BLaER1 treated with 17β-estradiol and CSF1 and Interleukin-3, amounts not matched to agents 10 nM and 100 nM (cell line): ENCODE measurements around the gene ALDH1B1.

ENCODE experiments used
- H3K27ac ChIP-seq, 11 experiments: shearing (Covaris generic); formaldehyde crosslinking; 2 replicates each; pipeline ENCODE4 v1.8.1; 2022
- H3K27me3 ChIP-seq, 11 experiments: shearing (Covaris generic); formaldehyde crosslinking; 2 replicates each; pipeline ENCODE4 v1.8.1; 2022
- H3K36me3 ChIP-seq, 11 experiments: shearing (Covaris generic); formaldehyde crosslinking; 2 replicates each; pipeline ENCODE4 v1.8.1; 2022
- H3K4me1 ChIP-seq, 10 experiments: shearing (Covaris generic); formaldehyde crosslinking; 2 replicates each; pipeline ENCODE4 v1.8.1; 2022
- H3K4me2 ChIP-seq, 11 experiments: shearing (Covaris generic); formaldehyde crosslinking; 2 replicates each; pipeline ENCODE4 v1.8.1; 2022
- H3K4me3 ChIP-seq, 10 experiments: shearing (Covaris generic); formaldehyde crosslinking; 2 replicates each; pipeline ENCODE4 v1.8.1; 2022
- H3K9ac ChIP-seq, 11 experiments: shearing (Covaris generic); formaldehyde crosslinking; 2 replicates each; pipeline ENCODE4 v1.8.1; 2022
- H3K9me3 ChIP-seq, 11 experiments: shearing (Covaris generic); formaldehyde crosslinking; replicated peaks in 1 of 11; 2 replicates each; pipeline ENCODE4 v1.8.1; 2022
- H4K20me1 ChIP-seq, 11 experiments: shearing (Covaris generic); formaldehyde crosslinking; 2 replicates each; pipeline ENCODE4 v1.8.1; 2022
- Cebpa-rat ChIP-seq, 11 experiments: shearing (Covaris generic); IDR thresholded peaks; 2 replicates each; pipeline ENCODE4 v1.8.1; 2022

Gene ALDH1B1

GRCh38 chr9:38416461-38416860 is 24.0 kb downstream of the ALDH1B1 start:
- Histone ChIP-seq H3K4me2 (no peak overlapping the region), H4K20me1 (no peaks in the 10 kb centered on the region; a peak in 1 of 22 replicates), H3K4me3 (no peak overlapping the region), H3K9me3 (no peaks in the 10 kb centered on the region), H3K27ac (no peak overlapping the region), H3K36me3 (no peaks in the 10 kb centered on the region), H3K4me1 (no peaks in the 10 kb centered on the region), H3K9ac (no peak overlapping the region), H3K27me3 (peaks cover 0 to 8% (median 5%) of the 10 kb centered on the region in 11 experiments; a peak in 19 of 22 replicates)
- no peak for TF ChIP-seq Cebpa-rat (IDR thresholded peaks at IDR 0.05)

DNA sequence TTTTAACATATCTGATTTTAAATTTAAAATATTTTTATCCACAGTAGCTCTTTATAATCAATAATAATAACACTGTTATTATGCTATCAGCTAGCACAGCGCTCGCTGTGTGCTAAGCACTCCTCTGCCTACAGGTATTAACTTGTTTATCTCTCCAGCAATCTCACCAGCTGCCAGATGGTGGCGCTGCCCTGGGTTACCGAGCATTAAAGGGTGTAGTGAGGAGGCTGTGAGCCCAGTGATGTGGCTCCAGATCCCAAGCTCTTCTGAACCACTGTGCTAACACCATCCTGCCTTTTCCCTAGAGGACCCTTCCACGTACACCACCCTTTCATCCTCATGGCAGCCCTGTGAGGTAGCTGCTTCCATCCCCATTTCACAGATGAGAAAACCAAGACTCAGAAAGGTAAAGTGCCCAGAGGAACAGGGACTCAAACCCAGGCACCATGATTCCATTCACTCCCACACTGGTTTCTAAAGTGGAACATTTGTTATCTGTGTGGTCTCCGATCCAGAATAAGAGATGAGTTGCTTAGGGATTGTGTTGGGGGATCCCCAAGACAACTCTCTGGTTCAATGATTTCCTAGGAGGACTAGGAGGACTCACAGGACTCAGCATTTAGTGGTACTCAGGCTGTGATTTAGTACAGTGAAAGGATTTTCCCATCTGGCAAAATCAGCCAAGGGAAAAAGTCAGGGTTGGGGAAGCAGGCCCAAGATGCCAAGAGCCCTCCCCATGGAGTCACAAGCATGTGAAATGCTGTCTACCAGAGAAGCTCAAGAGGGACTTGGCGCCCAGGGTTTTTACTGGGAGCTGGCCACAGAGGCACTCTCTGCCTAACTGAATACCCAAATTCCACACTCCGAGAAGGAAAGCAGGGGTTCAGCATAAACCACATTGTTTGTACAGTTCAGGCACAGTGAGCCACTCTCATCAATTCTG is 24.8 kb downstream of the ALDH1B1 start:
- H3K9me3 ChIP-seq, result no peaks in the 10 kb centered on the region
- TF ChIP-seq Cebpa-rat (IDR thresholded peaks at IDR 0.05), result no peak
- no peaks in the 10 kb centered on the region for H3K36me3 ChIP-seq
- H3K4me3 ChIP-seq, result no peak overlapping the region
- H3K4me1 ChIP-seq, result no peaks in the 10 kb centered on the region
- no peaks in the 10 kb centered on the region; a peak in 1 of 22 replicates for H4K20me1 ChIP-seq
- peaks cover 6 to 16% (median 13%) of the 10 kb centered on the region in 11 experiments for H3K27me3 ChIP-seq
- H3K9ac ChIP-seq, result no peak overlapping the region
- H3K4me2 ChIP-seq, result no peak overlapping the region
- H3K27ac ChIP-seq, result no peak overlapping the region

DNA sequence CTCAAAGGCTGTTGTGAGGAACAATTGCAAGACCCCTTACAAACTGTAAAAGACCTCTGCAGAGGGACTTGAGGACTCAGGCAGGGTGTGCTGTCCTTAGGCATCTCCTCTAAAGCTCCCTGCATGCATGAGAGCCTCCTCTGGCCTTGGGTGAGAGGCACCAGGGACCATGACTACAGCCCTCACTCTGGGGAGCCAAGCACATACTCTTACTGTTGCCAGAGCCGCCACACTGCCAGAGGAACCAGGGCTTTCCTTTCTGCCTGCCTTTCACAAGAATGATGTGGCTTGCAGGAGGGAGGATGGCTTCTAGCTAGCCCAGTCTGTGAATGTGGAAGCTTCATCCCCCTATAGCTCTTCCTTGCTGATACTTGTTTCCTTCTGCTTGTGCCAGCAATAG is 25.9 kb downstream of the ALDH1B1 start:
- no peaks in the 10 kb centered on the region for H3K9me3 ChIP-seq
- peaks cover 17 to 27% (median 24%) of the 10 kb centered on the region in 11 experiments for H3K27me3 ChIP-seq
- H3K4me1 ChIP-seq, result no peaks in the 10 kb centered on the region
- H3K4me3 ChIP-seq, result no peak overlapping the region
- H4K20me1 ChIP-seq, result no peaks in the 10 kb centered on the region; a peak in 1 of 22 replicates
- no peak overlapping the region for H3K27ac ChIP-seq
- H3K4me2 ChIP-seq, result no peak overlapping the region
- no peaks in the 10 kb centered on the region for H3K36me3 ChIP-seq
- H3K9ac ChIP-seq, result no peak overlapping the region
- TF ChIP-seq Cebpa-rat (IDR thresholded peaks at IDR 0.05), result no peak

DNA sequence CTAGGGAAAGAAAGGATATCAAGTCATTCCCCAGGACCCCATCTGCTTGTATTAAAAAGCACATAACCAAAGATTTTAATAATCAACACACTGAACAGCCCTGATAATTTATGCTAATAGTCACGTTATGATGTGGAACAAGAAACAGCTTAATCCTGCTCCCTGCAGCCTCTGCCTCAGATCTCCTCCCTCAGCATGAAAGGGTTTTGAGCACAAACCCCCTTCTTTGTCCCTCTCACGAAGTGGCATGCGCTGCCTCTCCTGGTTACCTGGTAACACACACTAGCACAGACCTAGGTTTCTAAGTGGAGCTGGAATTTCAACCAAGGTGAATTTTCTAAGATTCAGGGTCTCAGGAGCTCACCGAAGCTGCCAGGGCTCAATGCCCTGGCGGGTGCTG is 26.7 kb downstream of the ALDH1B1 start:
- Histone ChIP-seq H3K4me1 (peaks cover 0 to 5% (median 4%) of the 10 kb centered on the region in 10 experiments; a peak in 9 of 20 replicates), H3K36me3 (no peaks in the 10 kb centered on the region), H3K4me2 (no peak overlapping the region), H3K27me3 (peaks cover 25 to 36% (median 32%) of the 10 kb centered on the region in 11 experiments), H3K9ac (no peak overlapping the region), H3K9me3 (peaks cover 0 to 5% (median 0%) of the 10 kb centered on the region in 11 experiments; a peak in 2 of 22 replicates), H4K20me1 (peaks cover 0 to 7% (median 0%) of the 10 kb centered on the region in 11 experiments; a peak in 3 of 22 replicates), H3K27ac (no peak overlapping the region), H3K4me3 (no peak overlapping the region)
- TF ChIP-seq Cebpa-rat (IDR thresholded peaks at IDR 0.05), result no peak

GRCh38 chr9:38421498-38422211 is 29.2 kb downstream of the ALDH1B1 start:
- Histone ChIP-seq H3K4me2 (no peak overlapping the region), H3K27me3 (peaks cover 44 to 60% (median 52%) of the 10 kb centered on the region in 11 experiments), H3K4me3 (no peak overlapping the region), H4K20me1 (peaks cover 0 to 11% (median 0%) of the 10 kb centered on the region in 11 experiments; a peak in 3 of 22 replicates), H3K4me1 (peaks cover 0 to 9% (median 7%) of the 10 kb centered on the region in 10 experiments; a peak in 11 of 20 replicates), H3K36me3 (no peaks in the 10 kb centered on the region), H3K9ac (no peak overlapping the region), H3K27ac (no peak overlapping the region), H3K9me3 (peaks cover 0 to 9% (median 4%) of the 10 kb centered on the region in 11 experiments; a peak in 3 of 22 replicates)
- TF ChIP-seq Cebpa-rat (IDR thresholded peaks at IDR 0.05), result no peak

- H3K4me3 ChIP-seq, result no peak overlapping the region
- TF ChIP-seq Cebpa-rat (IDR thresholded peaks at IDR 0.05), result no peak
- no peak overlapping the region for H3K27ac ChIP-seq
- H3K4me2 ChIP-seq, result no peak overlapping the region
- peaks cover 0 to 11% (median 0%) of the 10 kb centered on the region in 11 experiments; a peak in 3 of 22 replicates for H4K20me1 ChIP-seq
- H3K9me3 ChIP-seq, result peaks cover 0 to 9% (median 4%) of the 10 kb centered on the region in 11 experiments; a peak in 3 of 22 replicates
- H3K27me3 ChIP-seq, result peaks cover 44 to 63% (median 55%) of the 10 kb centered on the region in 11 experiments
- no peak overlapping the region for H3K9ac ChIP-seq
- no peaks in the 10 kb centered on the region for H3K36me3 ChIP-seq
- peaks cover 0 to 9% (median 7%) of the 10 kb centered on the region in 10 experiments; a peak in 11 of 20 replicates for H3K4me1 ChIP-seq
Observed at GRCh38 chr9:38422555-38423260, 30.2 kb downstream of the ALDH1B1 start.

DNA sequence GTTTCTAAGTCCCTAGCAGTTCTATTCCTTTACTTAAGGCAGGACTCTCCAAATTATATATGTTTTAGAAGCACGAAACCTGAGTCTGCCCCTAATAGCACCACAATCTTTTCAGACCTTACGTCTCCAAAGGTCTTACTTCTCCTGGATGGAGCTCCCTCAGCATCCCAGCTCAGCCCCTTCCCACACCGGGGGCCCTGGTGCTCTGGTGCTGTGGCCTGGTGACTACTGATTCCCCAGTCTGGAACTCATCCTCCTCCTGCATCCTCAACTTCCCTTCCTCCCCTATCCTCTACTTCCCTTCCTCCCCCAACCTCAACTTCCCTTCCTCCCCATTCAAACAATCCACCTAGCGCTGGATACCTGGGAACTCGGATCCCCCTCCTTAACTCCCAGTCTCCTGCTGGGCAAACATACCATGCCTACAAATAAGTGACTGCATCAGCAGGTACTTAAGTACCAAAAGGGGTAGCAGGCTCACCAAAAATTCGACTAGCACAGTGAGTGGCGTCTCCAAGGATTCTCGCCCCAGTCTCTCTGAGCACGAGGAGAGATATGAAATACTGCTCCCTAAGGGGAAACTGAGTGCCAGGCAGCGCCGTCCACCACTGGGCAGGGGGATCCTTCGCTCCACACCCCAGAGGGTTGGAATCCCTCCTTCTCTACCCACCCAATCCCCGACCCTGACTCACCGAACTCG is 30.9 kb downstream of the ALDH1B1 start:
- Histone ChIP-seq H3K9me3 (peaks cover 0 to 9% (median 4%) of the 10 kb centered on the region in 11 experiments; a peak in 3 of 22 replicates), H3K4me3 (peak overlapping the region in 8 of 10 experiments; percentile 39 to 60 (median 48); a peak in 10 of 20 replicates), H3K36me3 (no peaks in the 10 kb centered on the region), H3K27ac (no peak overlapping the region), H3K4me1 (peaks cover 0 to 9% (median 7%) of the 10 kb centered on the region in 10 experiments; a peak in 11 of 20 replicates), H4K20me1 (peaks cover 0 to 11% (median 0%) of the 10 kb centered on the region in 11 experiments; a peak in 3 of 22 replicates), H3K4me2 (peak overlapping the region; percentile 66 to 87 (median 75); a peak in 18 of 22 replicates), H3K27me3 (peaks cover 44 to 63% (median 55%) of the 10 kb centered on the region in 11 experiments), H3K9ac (no peak overlapping the region)
- no peak for TF ChIP-seq Cebpa-rat (IDR thresholded peaks at IDR 0.05)
